WTC11 (cell line): ENCODE data around the gene ASMTL. TPM values are rescaled to one million over a fixed set of nuclear protein-coding genes. Genes with fewer than 3 reads are reported as not detected.

Experiments
- ATAC-seq: fragments of 200-7000 bp; cut with Tn5 transposase; 2 replicates; pipeline ENCODE4 v1.10.0; 2021; ENCODE audit warnings: mild to moderate bottlenecking, moderate library complexity
- CTCF ChIA-PET: fragments of 300-600 bp; sonication (Branson Sonifier 250); formaldehyde crosslinking; loops from one replicate; lab custom pipeline; 2021; ENCODE audit warnings: antibody characterized with exemption; lab: Charles Lee
- POLR2A ChIA-PET: fragments of 350-600 bp; sonication (Branson Sonifier 250); formaldehyde crosslinking; loops from one replicate; lab custom pipeline; 2021; ENCODE audit warnings: antibody characterized with exemption; lab: Charles Lee
- DNase-seq: peaks from one replicate; pipeline ENCODE4 v3.0.0; 2021; ENCODE audit warnings: low spot score
- H3K27ac Mint-ChIP-seq: 2 replicates; pipeline ENCODE4 v1.8.0; 2021; ENCODE audit warnings: mixed read lengths
- H3K27me3 Mint-ChIP-seq: 2 replicates; pipeline ENCODE4 v1.8.0; 2021; ENCODE audit warnings: low read depth, mild to moderate bottlenecking, moderate library complexity, mixed read lengths
- H3K36me3 Mint-ChIP-seq: 2 replicates; pipeline ENCODE4 v1.8.0; 2021; ENCODE audit warnings: mixed read lengths
- H3K4me1 Mint-ChIP-seq: 2 replicates; pipeline ENCODE4 v1.8.0; 2022; ENCODE audit warnings: mixed read lengths
- H3K4me3 Mint-ChIP-seq: 2 replicates; pipeline ENCODE4 v1.8.0; 2021; ENCODE audit warnings: mild to moderate bottlenecking, moderate library complexity, mixed read lengths
- H3K9me3 Mint-ChIP-seq: 2 replicates; pipeline ENCODE4 v1.8.0; 2021; ENCODE audit warnings: mixed read lengths
- FOXP1 ChIP-seq: sonication (generic); formaldehyde crosslinking; IDR thresholded peaks from 2 replicates; pipeline ENCODE4 v1.8.0; 2022; ENCODE audit warnings: missing genetic modification reagents, mild to moderate bottlenecking, moderate library complexity, borderline replicate concordance
- KAT7 ChIP-seq: sonication (generic); formaldehyde crosslinking; IDR thresholded peaks from 2 replicates; pipeline ENCODE4 v1.8.1; 2023; ENCODE audit warnings: missing genetic modification reagents, mild to moderate bottlenecking, borderline replicate concordance
- MYBL2 ChIP-seq: sonication (generic); formaldehyde crosslinking; IDR thresholded peaks from 2 replicates; pipeline ENCODE4 v1.8.1; 2023; ENCODE audit warnings: mild to moderate bottlenecking, moderate library complexity, missing genetic modification reagents
- NFYB ChIP-seq: sonication (generic); formaldehyde crosslinking; conservative IDR thresholded peaks from 2 replicates; pipeline ENCODE4 v1.8.0; 2022; ENCODE audit warnings: low read depth, missing genetic modification reagents
- NR2C2 ChIP-seq: sonication (generic); formaldehyde crosslinking; IDR thresholded peaks from 2 replicates; pipeline ENCODE4 v1.8.0; 2022; ENCODE audit warnings: mild to moderate bottlenecking, missing genetic modification reagents
- ZNF138 ChIP-seq: sonication (generic); formaldehyde crosslinking; conservative IDR thresholded peaks from 2 replicates; pipeline ENCODE4 v1.8.1; 2022; ENCODE audit warnings: mild to moderate bottlenecking, moderate library complexity, missing genetic modification reagents
- ZNF317 ChIP-seq: sonication (generic); formaldehyde crosslinking; IDR thresholded peaks from 2 replicates; pipeline ENCODE4 v1.8.1; 2023; ENCODE audit warnings: low read depth, mild to moderate bottlenecking, moderate library complexity, missing genetic modification reagents, borderline replicate concordance
- ZNF416 ChIP-seq: fragments of 250-450 bp; sonication (Bioruptor Pico); IDR thresholded peaks from 2 replicates; pipeline ENCODE4 v1.9.0; 2021; ENCODE audit warnings: mild to moderate bottlenecking, inconsistent platforms
- ZNF671 ChIP-seq: fragments of 250-450 bp; sonication (Bioruptor Pico); IDR thresholded peaks from 2 replicates; pipeline ENCODE4 v1.8.0; 2021; ENCODE audit warnings: mild to moderate bottlenecking
- total RNA-seq: library from RNA; stranded (reverse); gene quantifications from 3 replicates; pipeline ENCODE4 v1.2.3, GENCODE V29; 2021
- TF ChIP-seq, protein P1 (sequence below): sonication (generic); formaldehyde crosslinking; IDR thresholded peaks from 2 replicates; pipeline ENCODE4 v1.8.1; 2023; ENCODE audit warnings: mild to moderate bottlenecking, moderate library complexity, missing genetic modification reagents
- TF ChIP-seq, protein P2 (sequence below): fragments of 250-450 bp; sonication (Bioruptor Pico); IDR thresholded peaks from 2 replicates; pipeline ENCODE4 v1.9.0; 2021; ENCODE audit warnings: mild to moderate bottlenecking
- TF ChIP-seq, protein P3 (sequence below): fragments of 250-450 bp; sonication (Bioruptor Pico); IDR thresholded peaks from 2 replicates; pipeline ENCODE4 v1.9.0; 2021; ENCODE audit warnings: mild to moderate bottlenecking, borderline replicate concordance
- TF ChIP-seq, protein P4 (sequence below): sonication (generic); formaldehyde crosslinking; IDR thresholded peaks from 2 replicates; pipeline ENCODE4 v1.8.0; 2022; ENCODE audit warnings: mild to moderate bottlenecking, missing genetic modification reagents
- TF ChIP-seq, protein P5 (sequence below): sonication (generic); formaldehyde crosslinking; IDR thresholded peaks from 2 replicates; pipeline ENCODE4 v1.8.0; 2022; ENCODE audit warnings: mild to moderate bottlenecking, missing genetic modification reagents

ASMTL gene
- total RNA-seq, 1 experiment from 2014 or later: 70.6 TPM

DNA sequence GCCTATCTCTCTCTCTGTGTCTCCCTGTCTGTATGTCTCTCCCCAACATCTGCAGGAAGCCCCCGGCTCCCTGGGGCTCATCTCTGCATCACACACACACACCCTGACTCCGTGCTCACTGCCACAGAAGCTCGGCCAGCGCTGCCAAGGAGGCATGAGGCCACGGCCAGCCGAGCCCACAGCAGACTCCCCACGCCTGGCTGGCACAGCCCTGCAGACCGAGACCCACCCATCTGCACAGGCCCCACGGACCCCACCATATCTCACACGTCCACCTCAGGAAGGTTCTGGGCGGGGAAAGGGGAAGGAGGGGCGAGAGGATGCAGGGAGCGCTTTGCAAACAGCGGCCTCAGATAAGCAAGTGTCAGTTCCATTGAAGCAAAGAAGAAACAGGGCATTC, 32.3 kb downstream of the ASMTL start:
- no peak for TF ChIP-seq NFYB (CRISPR knock-in tag)
- TF ChIP-seq, protein P1, sequence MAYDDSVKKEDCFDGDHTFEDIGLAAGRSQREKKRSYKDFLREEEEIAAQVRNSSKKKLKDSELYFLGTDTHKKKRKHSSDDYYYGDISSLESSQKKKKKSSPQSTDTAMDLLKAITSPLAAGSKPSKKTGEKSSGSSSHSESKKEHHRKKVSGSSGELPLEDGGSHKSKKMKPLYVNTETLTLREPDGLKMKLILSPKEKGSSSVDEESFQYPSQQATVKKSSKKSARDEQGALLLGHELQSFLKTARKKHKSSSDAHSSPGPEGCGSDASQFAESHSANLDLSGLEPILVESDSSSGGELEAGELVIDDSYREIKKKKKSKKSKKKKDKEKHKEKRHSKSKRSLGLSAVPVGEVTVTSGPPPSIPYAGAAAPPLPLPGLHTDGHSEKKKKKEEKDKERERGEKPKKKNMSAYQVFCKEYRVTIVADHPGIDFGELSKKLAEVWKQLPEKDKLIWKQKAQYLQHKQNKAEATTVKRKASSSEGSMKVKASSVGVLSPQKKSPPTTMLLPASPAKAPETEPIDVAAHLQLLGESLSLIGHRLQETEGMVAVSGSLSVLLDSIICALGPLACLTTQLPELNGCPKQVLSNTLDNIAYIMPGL (CRISPR knock-in tag): no peak
- peak; percentile 32; the same call in 1 of the 2 replicates for TF ChIP-seq ZNF416 (CRISPR knock-in tag)
- no peak for TF ChIP-seq KAT7 (CRISPR knock-in tag)
- TF ChIP-seq NR2C2 (CRISPR knock-in tag): no peak
- no peak for TF ChIP-seq MYBL2 (CRISPR knock-in tag)
- TF ChIP-seq, protein P2, sequence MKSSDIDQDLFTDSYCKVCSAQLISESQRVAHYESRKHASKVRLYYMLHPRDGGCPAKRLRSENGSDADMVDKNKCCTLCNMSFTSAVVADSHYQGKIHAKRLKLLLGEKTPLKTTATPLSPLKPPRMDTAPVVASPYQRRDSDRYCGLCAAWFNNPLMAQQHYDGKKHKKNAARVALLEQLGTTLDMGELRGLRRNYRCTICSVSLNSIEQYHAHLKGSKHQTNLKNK (CRISPR knock-in tag): no peak
- peak; percentile 66; the same call in 1 of the 2 replicates for TF ChIP-seq ZNF138
- peak; percentile 25; the same call in 1 of the 2 replicates for TF ChIP-seq FOXP1 (CRISPR knock-in tag)
- TF ChIP-seq, protein P3, sequence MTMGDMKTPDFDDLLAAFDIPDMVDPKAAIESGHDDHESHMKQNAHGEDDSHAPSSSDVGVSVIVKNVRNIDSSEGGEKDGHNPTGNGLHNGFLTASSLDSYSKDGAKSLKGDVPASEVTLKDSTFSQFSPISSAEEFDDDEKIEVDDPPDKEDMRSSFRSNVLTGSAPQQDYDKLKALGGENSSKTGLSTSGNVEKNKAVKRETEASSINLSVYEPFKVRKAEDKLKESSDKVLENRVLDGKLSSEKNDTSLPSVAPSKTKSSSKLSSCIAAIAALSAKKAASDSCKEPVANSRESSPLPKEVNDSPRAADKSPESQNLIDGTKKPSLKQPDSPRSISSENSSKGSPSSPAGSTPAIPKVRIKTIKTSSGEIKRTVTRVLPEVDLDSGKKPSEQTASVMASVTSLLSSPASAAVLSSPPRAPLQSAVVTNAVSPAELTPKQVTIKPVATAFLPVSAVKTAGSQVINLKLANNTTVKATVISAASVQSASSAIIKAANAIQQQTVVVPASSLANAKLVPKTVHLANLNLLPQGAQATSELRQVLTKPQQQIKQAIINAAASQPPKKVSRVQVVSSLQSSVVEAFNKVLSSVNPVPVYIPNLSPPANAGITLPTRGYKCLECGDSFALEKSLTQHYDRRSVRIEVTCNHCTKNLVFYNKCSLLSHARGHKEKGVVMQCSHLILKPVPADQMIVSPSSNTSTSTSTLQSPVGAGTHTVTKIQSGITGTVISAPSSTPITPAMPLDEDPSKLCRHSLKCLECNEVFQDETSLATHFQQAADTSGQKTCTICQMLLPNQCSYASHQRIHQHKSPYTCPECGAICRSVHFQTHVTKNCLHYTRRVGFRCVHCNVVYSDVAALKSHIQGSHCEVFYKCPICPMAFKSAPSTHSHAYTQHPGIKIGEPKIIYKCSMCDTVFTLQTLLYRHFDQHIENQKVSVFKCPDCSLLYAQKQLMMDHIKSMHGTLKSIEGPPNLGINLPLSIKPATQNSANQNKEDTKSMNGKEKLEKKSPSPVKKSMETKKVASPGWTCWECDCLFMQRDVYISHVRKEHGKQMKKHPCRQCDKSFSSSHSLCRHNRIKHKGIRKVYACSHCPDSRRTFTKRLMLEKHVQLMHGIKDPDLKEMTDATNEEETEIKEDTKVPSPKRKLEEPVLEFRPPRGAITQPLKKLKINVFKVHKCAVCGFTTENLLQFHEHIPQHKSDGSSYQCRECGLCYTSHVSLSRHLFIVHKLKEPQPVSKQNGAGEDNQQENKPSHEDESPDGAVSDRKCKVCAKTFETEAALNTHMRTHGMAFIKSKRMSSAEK (CRISPR knock-in tag): no peak
- TF ChIP-seq, protein P4, sequence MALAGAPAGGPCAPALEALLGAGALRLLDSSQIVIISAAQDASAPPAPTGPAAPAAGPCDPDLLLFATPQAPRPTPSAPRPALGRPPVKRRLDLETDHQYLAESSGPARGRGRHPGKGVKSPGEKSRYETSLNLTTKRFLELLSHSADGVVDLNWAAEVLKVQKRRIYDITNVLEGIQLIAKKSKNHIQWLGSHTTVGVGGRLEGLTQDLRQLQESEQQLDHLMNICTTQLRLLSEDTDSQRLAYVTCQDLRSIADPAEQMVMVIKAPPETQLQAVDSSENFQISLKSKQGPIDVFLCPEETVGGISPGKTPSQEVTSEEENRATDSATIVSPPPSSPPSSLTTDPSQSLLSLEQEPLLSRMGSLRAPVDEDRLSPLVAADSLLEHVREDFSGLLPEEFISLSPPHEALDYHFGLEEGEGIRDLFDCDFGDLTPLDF: no peak
- Mint-ChIP-seq H3K27me3 (no peaks in the 10 kb centered on the region), H3K36me3 (peaks cover 57% of the 10 kb centered on the region), H3K4me1 (peaks cover 12% of the 10 kb centered on the region), H3K4me3 (no peak overlapping the region), H3K9me3 (peaks cover 33% of the 10 kb centered on the region), H3K27ac (peak overlapping the region; percentile 90)
- ChIA-PET CTCF (no interaction called here), POLR2A (no interaction called here)
- ATAC-seq: peak; percentile 4
- DNase-seq: peak; percentile 10

DNA sequence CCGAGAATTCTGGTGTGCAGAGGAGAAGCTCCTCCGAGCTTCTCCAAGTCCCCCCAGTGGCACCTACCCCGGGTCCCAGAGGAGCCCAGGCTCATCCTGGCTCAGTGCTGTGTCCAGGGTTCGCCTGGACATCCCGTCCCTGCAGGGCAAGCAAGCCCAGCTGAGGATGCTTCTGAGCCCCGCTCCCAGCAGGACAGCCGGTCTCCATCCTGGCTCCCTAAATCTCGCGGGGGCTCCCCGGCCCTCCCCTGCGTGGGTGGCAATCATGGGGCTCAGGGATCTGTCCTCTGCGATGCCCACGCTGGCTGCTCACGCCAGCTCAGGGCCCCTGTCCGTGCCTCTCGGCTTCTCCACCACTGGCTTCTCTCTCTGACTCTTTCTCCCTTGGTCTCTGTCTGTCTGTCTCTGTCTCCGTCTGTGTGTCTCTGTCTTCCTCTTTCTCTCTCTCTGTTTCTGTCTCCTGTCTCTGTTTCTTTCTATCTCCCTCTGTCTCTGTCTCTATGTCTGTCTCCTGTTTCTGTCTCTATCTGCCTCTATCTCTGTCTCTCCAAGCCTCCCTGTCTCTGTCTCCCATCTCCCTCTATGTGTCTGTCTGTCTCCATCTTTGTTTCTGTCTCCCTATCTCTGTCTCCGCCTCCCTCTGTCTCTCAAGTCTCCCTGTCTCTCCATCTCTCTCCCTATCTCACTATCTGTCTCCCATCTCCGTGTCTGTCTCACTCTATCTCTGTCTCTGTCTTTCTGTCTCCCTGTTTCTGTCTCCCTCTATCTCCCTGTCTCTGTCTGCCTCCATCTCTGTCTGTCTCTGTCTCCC, 33.0 kb downstream of the ASMTL start:
- Mint-ChIP-seq H3K27ac (peak overlapping the region; percentile 90), H3K36me3 (peaks cover 53% of the 10 kb centered on the region)
- DNase-seq (peak; percentile 9), ATAC-seq (peak; percentile 8)
- CTCF ChIA-PET: no interaction called here
- TF ChIP-seq, protein P5, sequence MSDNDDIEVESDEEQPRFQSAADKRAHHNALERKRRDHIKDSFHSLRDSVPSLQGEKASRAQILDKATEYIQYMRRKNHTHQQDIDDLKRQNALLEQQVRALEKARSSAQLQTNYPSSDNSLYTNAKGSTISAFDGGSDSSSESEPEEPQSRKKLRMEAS (CRISPR knock-in tag): no peak
- TF ChIP-seq, protein P2 (CRISPR knock-in tag): peak; percentile 31; the same call in 1 of the 2 replicates
- 0 out of 2 replicates have a peak, but pooled peaks have one; percentile 7 for TF ChIP-seq ZNF671
- TF ChIP-seq ZNF317 (CRISPR knock-in tag): no peak
- TF ChIP-seq, all 79 proteins: peak for 2
- Mint-ChIP-seq H3K4me3 (no peak overlapping the region), H3K9me3 (peaks cover 27% of the 10 kb centered on the region), H3K27me3 (no peaks in the 10 kb centered on the region), H3K4me1 (peaks cover 12% of the 10 kb centered on the region)
- POLR2A ChIA-PET: no interaction called here
